HCT116 (cell line): ENCODE results near the gene TMEM254. TPM values are rescaled to one million over a fixed set of nuclear protein-coding genes. Genes with fewer than 3 reads are reported as not detected.
"Not testable (repeated sequence)": the region's sequence is repeated elsewhere in the genome, so short reads cannot be mapped to it uniquely, and the experiment has no call there.

Experiments used
- ATAC-seq: fragments of 200-7000 bp; cut with Tn5 transposase; 2 replicates; pipeline ENCODE4 v1.9.1; 2020; ENCODE audit warnings: mild to moderate bottlenecking, moderate library complexity
- Bru-seq: library from RNA; stranded (reverse); fragments of 400-500 nt; gene quantifications from one replicate; lab custom pipeline; 2021; lab: Mats Ljungman, UMichigan
- BruChase-seq, 2 experiments: library from RNA; stranded (reverse); fragments of 400-500 nt; gene quantifications; one replicate each; lab custom pipeline; 2021; lab: Mats Ljungman, UMichigan
- BruUV-seq: library from RNA; stranded (reverse); fragments of 400-500 nt; replicated peaks from 2 replicates; lab custom pipeline; 2021; lab: Mats Ljungman, UMichigan
- CTCF ChIA-PET: fragments of 300-600 bp; sonication (Branson Sonifier 250); formaldehyde crosslinking; loops from one replicate; lab custom pipeline; 2021; ENCODE audit warnings: antibody characterized with exemption; lab: Charles Lee
- POLR2A ChIA-PET: fragments of 300-600, 350-600 bp; sonication (Branson Sonifier 250); formaldehyde crosslinking; loops from one replicate; lab custom pipeline; 2021; ENCODE audit warnings: antibody characterized with exemption; lab: Charles Lee
- RAD21 ChIA-PET, 2 experiments: fragments of 300-600 bp; sonication (Branson Sonifier 250); formaldehyde crosslinking; loops; one replicate each; lab custom pipeline; 2023; ENCODE audit warnings: low total read pairs in 2 of 2; ENCODE audit not compliant: uncharacterized antibody in 2 of 2, unreplicated experiment in 2 of 2, low non-redundant PET in 1 of 2; lab: Charles Lee
- DNase-seq: peaks from one replicate; pipeline ENCODE4 v3.0.0-alpha.2; 2010; ENCODE audit warnings: low read depth, low spot score
- H2AFZ ChIP-seq: fragments of 200-600 bp; shearing (Covaris generic), sonication (generic); 2 replicates; pipeline ENCODE4 v1.6.1; 2017; ENCODE audit warnings: low read depth, mixed run types, mixed read lengths, antibody characterized with exemption, low read length; ENCODE audit not compliant: poor library complexity, severe bottlenecking
- H3K27ac ChIP-seq: 2 replicates; pipeline ENCODE4 v1.5.1; 2012; ENCODE audit warnings: low read depth, low read length
- H3K27me3 ChIP-seq: fragments of 200-600 bp; sonication (generic); 2 replicates; pipeline ENCODE4 v1.6.1; 2016; ENCODE audit warnings: mixed run types, low read length, mixed read lengths; ENCODE audit not compliant: insufficient read depth
- H3K36me3 ChIP-seq, 2 experiments: fragments of 200-500 bp in 1 of 2; fragments of 200-600 bp in 1 of 2; sonication (Bioruptor generic) in 1 of 2; sonication (generic) in 1 of 2; 2 replicates each; pipeline versions ENCODE4 v1.5.1 to v1.6.1; 2014 to 2016; ENCODE audit warnings: low read length in 2 of 2, inconsistent platforms in 1 of 2, mixed read lengths in 1 of 2, mixed run types in 1 of 2; ENCODE audit not compliant: insufficient read depth in 2 of 2, control insufficient read depth in 1 of 2
- H3K4me1 ChIP-seq, 2 experiments: fragments of 200-600 bp in 1 of 2; sonication (generic) in 1 of 2; 2 replicates each; pipeline versions ENCODE4 v1.5.1 to v1.6.1; 2012 to 2017; ENCODE audit warnings: low read length in 2 of 2, inconsistent platforms in 1 of 2, mild to moderate bottlenecking in 1 of 2, mixed read lengths in 1 of 2, mixed run types in 1 of 2, moderate library complexity in 1 of 2; ENCODE audit not compliant: insufficient read depth in 2 of 2, control insufficient read depth in 1 of 2
- H3K4me2 ChIP-seq: fragments of 200-600 bp; sonication (generic); 2 replicates; pipeline ENCODE4 v1.6.1; 2017; ENCODE audit warnings: mixed run types, low read length, mixed read lengths
- H3K4me3 ChIP-seq, 2 experiments: fragments of 200-600 bp in 1 of 2; sonication (generic) in 1 of 2; replicated peaks in 1 of 2; 2 replicates each; pipeline ENCODE4 v1.5.1; 2011 to 2016; ENCODE audit warnings: low read length in 2 of 2, control low read depth in 1 of 2, low read depth in 1 of 2, mild to moderate bottlenecking in 1 of 2, mixed read lengths in 1 of 2, mixed run types in 1 of 2
- H3K79me2 ChIP-seq: fragments of 200-600 bp; sonication (generic); 2 replicates; pipeline ENCODE4 v1.6.1; 2017; ENCODE audit warnings: mild to moderate bottlenecking, mixed run types, low read length, moderate library complexity, mixed read lengths; ENCODE audit not compliant: insufficient read depth
- H3K9ac ChIP-seq: fragments of 200-600 bp; sonication (generic); 2 replicates; pipeline ENCODE4 v1.6.1; 2016; ENCODE audit warnings: low read length, mixed read lengths
- H3K9me2 ChIP-seq: fragments of 200-600 bp; sonication (generic), shearing (Covaris generic); 2 replicates; pipeline ENCODE4 v1.6.1; 2017; ENCODE audit warnings: mixed run types, mild to moderate bottlenecking, moderate library complexity; ENCODE audit not compliant: insufficient read depth
- H3K9me3 ChIP-seq, 2 experiments: fragments of 200-500 bp in 1 of 2; fragments of 200-600 bp in 1 of 2; sonication (Bioruptor generic) in 1 of 2; sonication (generic) in 1 of 2; 2 replicates each; pipeline ENCODE4 v1.6.1; 2014 to 2017; ENCODE audit warnings: low read length in 2 of 2, mixed read lengths in 2 of 2, inconsistent platforms in 1 of 2, low read depth in 1 of 2, mild to moderate bottlenecking in 1 of 2, mixed run types in 1 of 2, moderate library complexity in 1 of 2; ENCODE audit not compliant: control insufficient read depth in 1 of 2, insufficient read depth in 1 of 2
- H4K20me1 ChIP-seq: fragments of 200-600 bp; sonication (generic), shearing (Covaris generic); 2 replicates; pipeline ENCODE4 v1.6.1; 2017; ENCODE audit warnings: mixed run types, mild to moderate bottlenecking, moderate library complexity; ENCODE audit not compliant: insufficient read depth
- CBX3 ChIP-seq: IDR thresholded peaks from 2 replicates; pipeline ENCODE4 v1.6.1; 2012; ENCODE audit warnings: low read depth
- EGR1 ChIP-seq: IDR thresholded peaks from 2 replicates; pipeline ENCODE4 v1.6.1; 2012; ENCODE audit warnings: low read depth
- ELF1 ChIP-seq: IDR thresholded peaks from 2 replicates; pipeline ENCODE4 v1.6.1; 2012; ENCODE audit warnings: low read depth, borderline replicate concordance
- EZH2 ChIP-seq: fragments of 200-600 bp; sonication (generic); IDR thresholded peaks from 2 replicates; pipeline ENCODE4 v1.6.1; 2017; ENCODE audit warnings: antibody characterized with exemption, mixed run types
- EZH2phosphoT487 ChIP-seq: fragments of 200-600 bp; IDR thresholded peaks from 2 replicates; pipeline ENCODE4 v1.6.1; 2018; ENCODE audit warnings: antibody characterized with exemption, borderline replicate concordance
- MAX ChIP-seq: IDR thresholded peaks from 2 replicates; pipeline ENCODE4 v1.6.1; 2012
- POLR2A ChIP-seq: IDR thresholded peaks from 2 replicates; pipeline ENCODE4 v1.7.0; 2011; ENCODE audit warnings: borderline replicate concordance; ENCODE audit not compliant: insufficient read depth, insufficient read length; ENCODE audit errors: extremely low read depth
- POLR2AphosphoS5 ChIP-seq: IDR thresholded peaks from 2 replicates; pipeline ENCODE4 v1.6.1; 2011; ENCODE audit warnings: mild to moderate bottlenecking, low read depth, low read length, moderate library complexity
- SIN3A ChIP-seq: IDR thresholded peaks from 2 replicates; pipeline ENCODE4 v1.6.1; 2012; ENCODE audit warnings: low read depth
- SP1 ChIP-seq: IDR thresholded peaks from 2 replicates; pipeline ENCODE4 v1.6.1; 2012; ENCODE audit warnings: low read depth
- SRF ChIP-seq: IDR thresholded peaks from 2 replicates; pipeline ENCODE4 v1.6.1; 2012; ENCODE audit warnings: low read depth
- YY1 ChIP-seq: IDR thresholded peaks from 2 replicates; pipeline ENCODE4 v1.6.1; 2011; ENCODE audit warnings: low read length, low read depth, moderate library complexity, mild to moderate bottlenecking; ENCODE audit not compliant: insufficient replicate concordance; ENCODE audit errors: extremely low read depth
- ZFX ChIP-seq: fragments of 450-650 bp; IDR thresholded peaks from 2 replicates; pipeline ENCODE4 v1.6.1; 2017
- ZNF274 ChIP-seq: fragments of 200-500 bp; sonication (Bioruptor generic); IDR thresholded peaks from 2 replicates; pipeline ENCODE4 v1.6.1; 2014; ENCODE audit warnings: mild to moderate bottlenecking, low read depth, low read length, inconsistent platforms
- intact Hi-C: fragments of 100-400 bp; cut with micrococcal nuclease; formaldehyde crosslinking; loops from 2 replicates; pipeline ENCODE4 v1.10.0; 2022
- long read RNA-seq: library from polyadenylated mRNA; unstranded; transcript quantifications from one replicate; pipeline ENCODE4 v2.0.0, GENCODE V29; 2021; ENCODE audit not compliant: unreplicated experiment
- polyA plus RNA-seq: library from polyadenylated mRNA; unstranded; fragments of >200 nt; gene quantifications from 2 replicates; pipeline ENCODE4 v1.2.1, GENCODE V29; 2012; ENCODE audit warnings: missing spikeins
- total RNA-seq: library from RNA; stranded (reverse); gene quantifications from one replicate; pipeline ENCODE4 v1.2.1, GENCODE V29; 2021; ENCODE audit not compliant: unreplicated experiment
- TF ChIP-seq, protein P1 (sequence below): IDR thresholded peaks from 2 replicates; pipeline ENCODE4 v1.6.1; 2011; ENCODE audit warnings: mild to moderate bottlenecking, low read length, moderate library complexity; ENCODE audit not compliant: insufficient replicate concordance; ENCODE audit errors: extremely low read depth

The TMEM254 gene
- 12.1 TPM for total RNA-seq
- polyA plus RNA-seq, result 9.0 and 13.6 TPM in 2 replicates
- percentile 61 among the genes with signal in this experiment for Bru-seq, nascent RNA
- BruChase-seq, experiment 1, labeled RNA remaining after a 6-hour chase, result percentile 77 among the genes with signal in this experiment
- percentile 73 among the genes with signal in this experiment for BruChase-seq, experiment 2, labeled RNA remaining after a 2-hour chase
- long read RNA-seq, transcript TMEM254-209 (4 exons, 1,963 nt), result major isoform, 7 of 32 reads
- long read RNA-seq, transcript TMEM254-205 (4 exons, 2,042 nt), result major isoform, 7 of 32 reads
- long read RNA-seq, partial matches to known transcripts, result 7 of 32 reads
- long read RNA-seq, other reads (novel, unspliced or antisense), result 7 of 32 reads

- TF ChIP-seq EGR1 (no peak), ELF1 (peak; percentile 52; the same call in 1 of the 2 replicates), ZFX (peak; percentile 92), EZH2phosphoT487 (no peak), YY1 (peak; percentile 71), SRF (no peak), POLR2A (peak; percentile 14), POLR2AphosphoS5 (peak; percentile 84), SIN3A (peak; percentile 36), CBX3 (no peak; the same call in 1 of the 2 replicates), SP1 (no peak), ZNF274 (no peak), EZH2 (no peak), MAX (peak; percentile 40; the same call in 1 of the 2 replicates)
- TF ChIP-seq, protein P1, sequence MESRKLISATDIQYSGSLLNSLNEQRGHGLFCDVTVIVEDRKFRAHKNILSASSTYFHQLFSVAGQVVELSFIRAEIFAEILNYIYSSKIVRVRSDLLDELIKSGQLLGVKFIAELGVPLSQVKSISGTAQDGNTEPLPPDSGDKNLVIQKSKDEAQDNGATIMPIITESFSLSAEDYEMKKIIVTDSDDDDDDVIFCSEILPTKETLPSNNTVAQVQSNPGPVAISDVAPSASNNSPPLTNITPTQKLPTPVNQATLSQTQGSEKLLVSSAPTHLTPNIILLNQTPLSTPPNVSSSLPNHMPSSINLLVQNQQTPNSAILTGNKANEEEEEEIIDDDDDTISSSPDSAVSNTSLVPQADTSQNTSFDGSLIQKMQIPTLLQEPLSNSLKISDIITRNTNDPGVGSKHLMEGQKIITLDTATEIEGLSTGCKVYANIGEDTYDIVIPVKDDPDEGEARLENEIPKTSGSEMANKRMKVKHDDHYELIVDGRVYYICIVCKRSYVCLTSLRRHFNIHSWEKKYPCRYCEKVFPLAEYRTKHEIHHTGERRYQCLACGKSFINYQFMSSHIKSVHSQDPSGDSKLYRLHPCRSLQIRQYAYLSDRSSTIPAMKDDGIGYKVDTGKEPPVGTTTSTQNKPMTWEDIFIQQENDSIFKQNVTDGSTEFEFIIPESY, result peak; percentile 77
- BruUV-seq, result no TSS peak
- RAD21 ChIA-PET, result no interaction called here
- Histone ChIP-seq H3K9me3 (no peaks in the 10 kb centered on the region), H3K27me3 (no peaks in the 10 kb centered on the region), H3K36me3 (no peaks in the 10 kb centered on the region), H4K20me1 (no peaks in the 10 kb centered on the region), H3K9ac (peak within 1 kb of the TSS; percentile 79), H3K4me3 (peak within 1 kb of the TSS; percentile 71 to 90), H3K4me1 (peaks cover 9 to 15% of the 10 kb centered on the region in 2 experiments; a peak in 3 of 4 replicates), H3K79me2 (no peaks in the 10 kb centered on the region), H3K27ac (peak within 1 kb of the TSS; percentile 87), H3K4me2 (peak within 1 kb of the TSS; percentile 83), H3K9me2 (no peaks in the 10 kb centered on the region), H2AFZ (peak within 1 kb of the TSS; percentile 81)
- peak; percentile 90 for ATAC-seq
- intact Hi-C loops, result no loop called here
- POLR2A ChIA-PET, result interaction anchor here (0.8 to 1.2 kb wide), 5 partner anchors 8 to 27 kb away, joined by 3 to 5 read pairs (median 3); no protein-coding TSS in a partner anchor
- CTCF ChIA-PET, result interaction anchor here (1.2 kb wide), 1 partner anchor 20 kb away, joined by 11 read pairs; no protein-coding TSS in a partner anchor
- peak; percentile 71 for DNase-seq
These were observed at the start of gene TMEM254 for GRCh38 chr10:80078448-80079311. TSS of gene TMEM254 (plus strand) at chr10:80078665. CDS start at chr10:80078700, 35 bp downstream.

DNA sequence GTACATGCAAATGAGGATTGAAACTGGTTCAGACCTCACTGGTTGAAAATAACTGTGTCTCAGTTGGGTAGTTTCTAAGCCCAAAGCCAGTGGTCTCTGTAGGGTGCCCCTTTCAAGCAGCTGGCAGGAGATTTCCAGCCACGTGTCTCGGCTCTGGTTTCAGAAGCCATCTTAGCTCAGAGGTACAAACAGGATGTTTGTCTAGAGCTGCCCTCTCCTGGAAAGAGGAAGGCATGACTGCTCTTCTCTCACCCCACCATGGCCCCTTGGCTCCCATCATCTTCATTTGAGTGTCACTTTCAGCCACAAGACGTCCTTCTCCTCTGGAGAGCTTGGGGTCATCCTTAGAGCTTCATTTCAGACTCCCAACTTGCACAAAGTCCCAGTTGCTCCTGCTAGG is 49.3 kb upstream of the TMEM254 start:
- intact Hi-C loops, result loop anchor here (2.0 kb wide), 1 partner anchor 16 kb away; no protein-coding TSS in a partner anchor
- not testable (repeated sequence) for BruUV-seq, H3K79me2 ChIP-seq, H3K36me3 ChIP-seq, DNase-seq, H3K27ac ChIP-seq, ATAC-seq, H3K9me2 ChIP-seq, H3K27me3 ChIP-seq, H3K4me1 ChIP-seq, H3K4me3 ChIP-seq, H4K20me1 ChIP-seq, H3K9ac ChIP-seq, H3K9me3 ChIP-seq, H3K4me2 ChIP-seq, H2AFZ ChIP-seq
- ChIA-PET RAD21 (interaction anchor here in 1 of 2 experiments (1.4 kb wide), 1 partner anchor 16 kb away, joined by 4 read pairs; no protein-coding TSS in a partner anchor), CTCF (interaction anchor here (1.0 to 2.4 kb wide), 2 partner anchors 13 to 16 kb away, joined by 5 to 16 read pairs; no protein-coding TSS in a partner anchor), POLR2A (interaction anchor here (1.4 kb wide), 1 partner anchor 16 kb away, joined by 6 read pairs; no protein-coding TSS in a partner anchor)
